ENCODE data around the gene PLIN3. TPM values are rescaled to one million over a fixed set of nuclear protein-coding genes. Genes with fewer than 3 reads are reported as not detected.
A peak's percentile ranks its signal among the peaks of the same experiment; 100 is the strongest.

Gene PLIN3
- total and polyA plus RNA-seq, 9 of the 15 experiments (the other 6 are each of a cell fraction or from before 2014, with no cell fraction given): 7.5 to 75.6 (median 43.1) TPM

DNA sequence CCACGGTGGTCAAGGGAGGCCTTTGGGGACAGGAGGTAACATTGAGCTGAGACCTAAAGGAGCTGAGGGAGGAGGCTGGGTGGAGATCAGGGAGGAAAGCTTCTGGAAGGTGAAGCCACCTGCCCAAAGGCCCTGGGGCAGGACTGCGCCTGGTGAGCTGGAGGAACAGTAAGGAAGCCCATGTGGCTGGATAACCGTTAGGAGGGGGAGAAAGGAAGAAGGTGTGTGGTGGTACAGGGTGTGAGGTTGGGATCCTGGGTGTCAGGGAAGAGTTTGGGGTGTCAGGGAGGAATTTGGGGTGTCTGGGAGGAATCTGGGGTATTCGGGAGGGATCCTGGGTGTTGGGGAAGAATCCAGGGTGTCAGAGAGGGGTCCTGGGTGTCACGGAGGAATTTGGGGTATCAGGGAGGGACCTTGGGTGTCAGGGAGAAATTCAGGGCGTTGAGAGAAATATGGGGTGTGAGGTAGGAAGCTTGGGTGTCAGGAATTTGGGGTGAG, 36.6 kb downstream of the PLIN3 start (continued):
- TF ChIP-seq, protein P1, sequence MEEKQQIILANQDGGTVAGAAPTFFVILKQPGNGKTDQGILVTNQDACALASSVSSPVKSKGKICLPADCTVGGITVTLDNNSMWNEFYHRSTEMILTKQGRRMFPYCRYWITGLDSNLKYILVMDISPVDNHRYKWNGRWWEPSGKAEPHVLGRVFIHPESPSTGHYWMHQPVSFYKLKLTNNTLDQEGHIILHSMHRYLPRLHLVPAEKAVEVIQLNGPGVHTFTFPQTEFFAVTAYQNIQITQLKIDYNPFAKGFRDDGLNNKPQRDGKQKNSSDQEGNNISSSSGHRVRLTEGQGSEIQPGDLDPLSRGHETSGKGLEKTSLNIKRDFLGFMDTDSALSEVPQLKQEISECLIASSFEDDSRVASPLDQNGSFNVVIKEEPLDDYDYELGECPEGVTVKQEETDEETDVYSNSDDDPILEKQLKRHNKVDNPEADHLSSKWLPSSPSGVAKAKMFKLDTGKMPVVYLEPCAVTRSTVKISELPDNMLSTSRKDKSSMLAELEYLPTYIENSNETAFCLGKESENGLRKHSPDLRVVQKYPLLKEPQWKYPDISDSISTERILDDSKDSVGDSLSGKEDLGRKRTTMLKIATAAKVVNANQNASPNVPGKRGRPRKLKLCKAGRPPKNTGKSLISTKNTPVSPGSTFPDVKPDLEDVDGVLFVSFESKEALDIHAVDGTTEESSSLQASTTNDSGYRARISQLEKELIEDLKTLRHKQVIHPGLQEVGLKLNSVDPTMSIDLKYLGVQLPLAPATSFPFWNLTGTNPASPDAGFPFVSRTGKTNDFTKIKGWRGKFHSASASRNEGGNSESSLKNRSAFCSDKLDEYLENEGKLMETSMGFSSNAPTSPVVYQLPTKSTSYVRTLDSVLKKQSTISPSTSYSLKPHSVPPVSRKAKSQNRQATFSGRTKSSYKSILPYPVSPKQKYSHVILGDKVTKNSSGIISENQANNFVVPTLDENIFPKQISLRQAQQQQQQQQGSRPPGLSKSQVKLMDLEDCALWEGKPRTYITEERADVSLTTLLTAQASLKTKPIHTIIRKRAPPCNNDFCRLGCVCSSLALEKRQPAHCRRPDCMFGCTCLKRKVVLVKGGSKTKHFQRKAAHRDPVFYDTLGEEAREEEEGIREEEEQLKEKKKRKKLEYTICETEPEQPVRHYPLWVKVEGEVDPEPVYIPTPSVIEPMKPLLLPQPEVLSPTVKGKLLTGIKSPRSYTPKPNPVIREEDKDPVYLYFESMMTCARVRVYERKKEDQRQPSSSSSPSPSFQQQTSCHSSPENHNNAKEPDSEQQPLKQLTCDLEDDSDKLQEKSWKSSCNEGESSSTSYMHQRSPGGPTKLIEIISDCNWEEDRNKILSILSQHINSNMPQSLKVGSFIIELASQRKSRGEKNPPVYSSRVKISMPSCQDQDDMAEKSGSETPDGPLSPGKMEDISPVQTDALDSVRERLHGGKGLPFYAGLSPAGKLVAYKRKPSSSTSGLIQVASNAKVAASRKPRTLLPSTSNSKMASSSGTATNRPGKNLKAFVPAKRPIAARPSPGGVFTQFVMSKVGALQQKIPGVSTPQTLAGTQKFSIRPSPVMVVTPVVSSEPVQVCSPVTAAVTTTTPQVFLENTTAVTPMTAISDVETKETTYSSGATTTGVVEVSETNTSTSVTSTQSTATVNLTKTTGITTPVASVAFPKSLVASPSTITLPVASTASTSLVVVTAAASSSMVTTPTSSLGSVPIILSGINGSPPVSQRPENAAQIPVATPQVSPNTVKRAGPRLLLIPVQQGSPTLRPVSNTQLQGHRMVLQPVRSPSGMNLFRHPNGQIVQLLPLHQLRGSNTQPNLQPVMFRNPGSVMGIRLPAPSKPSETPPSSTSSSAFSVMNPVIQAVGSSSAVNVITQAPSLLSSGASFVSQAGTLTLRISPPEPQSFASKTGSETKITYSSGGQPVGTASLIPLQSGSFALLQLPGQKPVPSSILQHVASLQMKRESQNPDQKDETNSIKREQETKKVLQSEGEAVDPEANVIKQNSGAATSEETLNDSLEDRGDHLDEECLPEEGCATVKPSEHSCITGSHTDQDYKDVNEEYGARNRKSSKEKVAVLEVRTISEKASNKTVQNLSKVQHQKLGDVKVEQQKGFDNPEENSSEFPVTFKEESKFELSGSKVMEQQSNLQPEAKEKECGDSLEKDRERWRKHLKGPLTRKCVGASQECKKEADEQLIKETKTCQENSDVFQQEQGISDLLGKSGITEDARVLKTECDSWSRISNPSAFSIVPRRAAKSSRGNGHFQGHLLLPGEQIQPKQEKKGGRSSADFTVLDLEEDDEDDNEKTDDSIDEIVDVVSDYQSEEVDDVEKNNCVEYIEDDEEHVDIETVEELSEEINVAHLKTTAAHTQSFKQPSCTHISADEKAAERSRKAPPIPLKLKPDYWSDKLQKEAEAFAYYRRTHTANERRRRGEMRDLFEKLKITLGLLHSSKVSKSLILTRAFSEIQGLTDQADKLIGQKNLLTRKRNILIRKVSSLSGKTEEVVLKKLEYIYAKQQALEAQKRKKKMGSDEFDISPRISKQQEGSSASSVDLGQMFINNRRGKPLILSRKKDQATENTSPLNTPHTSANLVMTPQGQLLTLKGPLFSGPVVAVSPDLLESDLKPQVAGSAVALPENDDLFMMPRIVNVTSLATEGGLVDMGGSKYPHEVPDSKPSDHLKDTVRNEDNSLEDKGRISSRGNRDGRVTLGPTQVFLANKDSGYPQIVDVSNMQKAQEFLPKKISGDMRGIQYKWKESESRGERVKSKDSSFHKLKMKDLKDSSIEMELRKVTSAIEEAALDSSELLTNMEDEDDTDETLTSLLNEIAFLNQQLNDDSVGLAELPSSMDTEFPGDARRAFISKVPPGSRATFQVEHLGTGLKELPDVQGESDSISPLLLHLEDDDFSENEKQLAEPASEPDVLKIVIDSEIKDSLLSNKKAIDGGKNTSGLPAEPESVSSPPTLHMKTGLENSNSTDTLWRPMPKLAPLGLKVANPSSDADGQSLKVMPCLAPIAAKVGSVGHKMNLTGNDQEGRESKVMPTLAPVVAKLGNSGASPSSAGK (IDR thresholded peaks at IDR 0.05): peak; percentile 24; the same call in 1 of the 2 replicates
- TF ChIP-seq, protein P2, sequence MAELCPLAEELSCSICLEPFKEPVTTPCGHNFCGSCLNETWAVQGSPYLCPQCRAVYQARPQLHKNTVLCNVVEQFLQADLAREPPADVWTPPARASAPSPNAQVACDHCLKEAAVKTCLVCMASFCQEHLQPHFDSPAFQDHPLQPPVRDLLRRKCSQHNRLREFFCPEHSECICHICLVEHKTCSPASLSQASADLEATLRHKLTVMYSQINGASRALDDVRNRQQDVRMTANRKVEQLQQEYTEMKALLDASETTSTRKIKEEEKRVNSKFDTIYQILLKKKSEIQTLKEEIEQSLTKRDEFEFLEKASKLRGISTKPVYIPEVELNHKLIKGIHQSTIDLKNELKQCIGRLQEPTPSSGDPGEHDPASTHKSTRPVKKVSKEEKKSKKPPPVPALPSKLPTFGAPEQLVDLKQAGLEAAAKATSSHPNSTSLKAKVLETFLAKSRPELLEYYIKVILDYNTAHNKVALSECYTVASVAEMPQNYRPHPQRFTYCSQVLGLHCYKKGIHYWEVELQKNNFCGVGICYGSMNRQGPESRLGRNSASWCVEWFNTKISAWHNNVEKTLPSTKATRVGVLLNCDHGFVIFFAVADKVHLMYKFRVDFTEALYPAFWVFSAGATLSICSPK (IDR thresholded peaks at IDR 0.05; ENCODE audit: borderline replicate concordance): 0 out of 2 replicates have a peak, but pooled peaks have one; percentile 59
- TF ChIP-seq LARP7 (IDR thresholded peaks at IDR 0.05): peak; percentile 91
- TF ChIP-seq PHB2 (IDR thresholded peaks at IDR 0.05; ENCODE audit: low read depth): peak; percentile 43; the same call in 1 of the 2 replicates
- no peak for TF ChIP-seq CBX3 (IDR thresholded peaks at IDR 0.05; ENCODE audit: borderline replicate concordance in 1 of 2, low read length in 2 of 2)
- no peak for TF ChIP-seq SRSF7 (optimal IDR thresholded peaks at IDR 0.05; ENCODE audit: low read depth, low read length)
- no peak for TF ChIP-seq NCOA1 (IDR thresholded peaks at IDR 0.05; ENCODE audit: low read depth)
- TF ChIP-seq PRMT5 (CRISPR knock-in tag; IDR thresholded peaks at IDR 0.05): no peak
- no peak for TF ChIP-seq ZFPM2 (CRISPR knock-in tag; IDR thresholded peaks at IDR 0.05)
- TF ChIP-seq HNRNPUL1 (IDR thresholded peaks at IDR 0.05; ENCODE audit: low read length): no peak
- TF ChIP-seq NFXL1 (CRISPR knock-in tag; IDR thresholded peaks at IDR 0.05): no peak
- no peak for TF ChIP-seq NR2F6 (CRISPR knock-in tag; IDR thresholded peaks at IDR 0.05)
- TF ChIP-seq ELF1 (tag; IDR thresholded peaks at IDR 0.05): no peak
- 0 out of 2 replicates have a peak, but pooled peaks have one; percentile 18 for TF ChIP-seq PHF21A (IDR thresholded peaks at IDR 0.05; ENCODE audit: borderline replicate concordance, low read depth)
- TF ChIP-seq, protein P3, sequence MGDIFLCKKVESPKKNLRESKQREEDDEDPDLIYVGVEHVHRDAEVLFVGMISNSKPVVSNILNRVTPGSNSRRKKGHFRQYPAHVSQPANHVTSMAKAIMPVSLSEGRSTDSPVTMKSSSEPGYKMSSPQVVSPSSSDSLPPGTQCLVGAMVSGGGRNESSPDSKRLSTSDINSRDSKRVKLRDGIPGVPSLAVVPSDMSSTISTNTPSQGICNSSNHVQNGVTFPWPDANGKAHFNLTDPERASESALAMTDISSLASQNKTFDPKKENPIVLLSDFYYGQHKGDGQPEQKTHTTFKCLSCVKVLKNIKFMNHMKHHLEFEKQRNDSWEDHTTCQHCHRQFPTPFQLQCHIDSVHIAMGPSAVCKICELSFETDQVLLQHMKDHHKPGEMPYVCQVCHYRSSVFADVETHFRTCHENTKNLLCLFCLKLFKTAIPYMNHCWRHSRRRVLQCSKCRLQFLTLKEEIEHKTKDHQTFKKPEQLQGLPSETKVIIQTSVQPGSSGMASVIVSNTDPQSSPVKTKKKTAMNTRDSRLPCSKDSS (IDR thresholded peaks at IDR 0.05; ENCODE audit: low read depth, partially characterized antibody): peak; percentile 66

Data from K562 (cell line).